GM21423 (cell line): Measurements from ENCODE around the gene CLIC6.
A peak's percentile ranks its signal among the peaks of the same experiment; 100 is the strongest.
"Not testable (repeated sequence)": the region's sequence is repeated elsewhere in the genome, so short reads cannot be mapped to it uniquely, and the experiment has no call there.

ENCODE experiments used
- ATAC-seq: cut with Tn5 transposase; IDR thresholded peaks from one replicate; pipeline ENCODE4 v1.9.1; 2021; ENCODE audit warnings: mild to moderate bottlenecking, moderate library complexity; ENCODE audit not compliant: unreplicated experiment

Gene CLIC6

GRCh38 chr21:34691390-34692032 is 22.7 kb downstream of the CLIC6 start:
- no peak for ATAC-seq

GRCh38 chr21:34692458-34693020 is 23.7 kb downstream of the CLIC6 start:
- no peak for ATAC-seq

- ATAC-seq, result no peak
These were observed 24.5 kb downstream of the CLIC6 start for GRCh38 chr21:34693192-34693810.

DNA sequence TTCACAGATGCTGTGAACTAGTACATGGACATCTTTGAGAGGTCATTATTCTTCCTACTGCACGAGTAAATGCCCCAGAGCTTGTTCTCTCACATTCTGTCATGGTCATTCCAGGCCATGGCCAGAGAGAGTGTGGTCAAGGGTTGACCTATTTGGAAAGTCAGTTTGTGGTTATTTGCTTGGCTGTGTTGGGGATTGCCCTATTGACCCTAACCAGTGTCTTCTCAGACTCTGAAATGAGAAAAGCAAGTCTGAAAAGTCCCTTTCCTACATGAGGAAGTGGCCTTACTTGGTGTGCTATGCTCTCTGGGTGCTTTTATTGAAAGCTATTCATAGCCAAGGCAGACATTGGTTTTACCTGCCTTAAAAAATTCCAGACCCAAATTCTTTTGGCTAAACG is 26.6 kb downstream of the CLIC6 start:
- peak; percentile 66 for ATAC-seq

DNA sequence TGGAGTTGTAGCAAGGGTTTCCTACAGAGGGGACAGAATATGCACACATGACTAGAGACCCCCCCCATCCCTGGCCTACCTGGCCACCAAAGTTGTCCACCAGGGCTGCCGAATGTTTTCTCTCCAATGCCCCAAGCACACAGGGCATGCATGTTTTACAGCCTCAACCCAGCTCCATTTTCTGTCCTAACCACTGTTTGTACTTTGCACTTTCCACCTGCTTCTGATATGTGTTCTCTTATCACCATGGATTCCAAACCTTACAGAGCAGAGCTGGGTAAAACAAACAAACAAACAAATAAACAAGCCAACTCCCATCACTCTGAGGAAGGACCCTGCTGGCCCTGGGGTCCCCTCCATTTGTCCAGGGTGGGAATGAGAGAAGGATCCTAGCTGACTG is 27.3 kb downstream of the CLIC6 start:
- ATAC-seq, result no peak

DNA sequence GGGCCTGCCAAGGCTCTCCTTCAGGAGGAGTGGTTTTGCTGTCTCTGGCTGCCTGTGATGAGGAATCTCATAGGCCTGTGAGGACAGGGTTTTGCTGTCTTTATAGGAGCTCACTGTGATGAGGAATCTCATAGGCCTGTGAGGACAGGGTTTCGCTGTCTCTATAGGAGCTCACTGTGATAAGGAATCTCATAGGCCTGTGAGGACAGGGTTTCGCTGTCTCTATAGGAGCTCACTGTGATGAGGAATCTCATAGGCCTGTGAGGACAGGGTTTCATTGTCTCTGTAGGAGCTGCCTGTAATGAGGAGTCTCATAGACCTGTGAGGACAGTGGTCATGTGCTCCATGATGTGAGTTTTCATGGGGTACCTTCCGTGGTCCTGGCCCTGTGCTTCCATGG is 29.0 kb downstream of the CLIC6 start:
- ATAC-seq, result no peak

GRCh38 chr21:34698270-34699015 is 29.6 kb downstream of the CLIC6 start:
- no peak for ATAC-seq

- no peak for ATAC-seq
These were observed 31.8 kb downstream of the CLIC6 start for GRCh38 chr21:34700605-34701004.

DNA sequence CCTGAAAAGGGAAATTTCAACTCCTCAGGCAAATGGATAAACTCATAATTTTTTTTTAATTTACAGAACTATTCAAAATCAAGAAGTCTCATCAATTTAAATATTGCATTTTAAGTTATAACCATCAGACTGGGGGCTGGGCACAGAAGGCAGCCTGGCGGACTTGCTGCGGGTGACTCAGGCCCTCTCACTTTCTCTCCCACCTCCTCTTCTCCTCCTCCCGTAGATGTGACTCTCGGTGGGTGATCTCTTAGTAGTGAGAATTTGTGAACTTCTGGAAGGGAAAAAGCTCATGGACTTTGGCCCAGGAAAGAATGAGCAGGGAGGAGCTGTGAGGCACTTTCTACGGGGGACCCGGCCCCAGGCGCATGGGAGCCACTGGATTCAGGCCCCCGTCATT is 32.9 kb downstream of the CLIC6 start:
- ATAC-seq, result no peak

DNA sequence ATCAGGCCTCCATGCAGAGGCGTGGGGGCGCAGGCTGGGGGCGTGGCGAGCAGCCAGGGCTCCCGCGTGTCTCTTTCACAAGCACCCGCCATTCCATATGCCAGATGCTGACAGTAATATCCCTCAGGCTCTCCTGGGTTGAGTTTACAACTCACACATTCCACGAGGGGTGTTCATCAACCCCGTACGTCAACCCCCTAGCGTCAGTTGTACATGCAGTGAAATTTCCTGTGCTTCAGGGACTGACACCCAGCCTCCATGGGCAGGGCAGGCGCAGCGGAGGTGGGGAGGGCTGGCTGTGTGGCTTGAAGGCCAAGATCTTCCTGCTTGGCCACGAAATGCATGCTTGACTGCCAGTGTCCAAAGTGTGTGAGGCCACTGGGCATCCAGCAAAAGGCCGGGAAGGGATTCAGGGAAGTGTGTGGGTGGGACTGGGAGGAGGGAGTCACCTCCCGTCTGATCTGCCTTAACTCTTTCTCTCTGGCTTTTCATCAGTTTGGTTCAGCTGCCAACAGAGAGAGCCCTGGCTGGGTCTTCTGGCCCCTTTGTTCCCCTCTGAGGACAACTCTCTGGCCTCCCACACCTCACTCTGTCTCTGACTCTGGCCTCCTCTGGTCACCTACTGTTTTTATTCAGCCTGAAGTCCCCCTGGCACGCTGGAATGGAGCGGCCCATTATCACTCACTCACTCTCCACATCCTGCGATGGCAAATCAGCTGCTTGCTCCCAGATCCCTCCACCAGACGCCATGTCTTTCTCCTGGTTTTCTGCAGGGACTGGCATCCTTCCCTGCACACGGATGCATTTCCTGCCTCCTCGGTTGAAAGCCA is 33.8 kb downstream of the CLIC6 start:
- no peak for ATAC-seq

GRCh38 chr21:34703571-34703970 is 34.8 kb downstream of the CLIC6 start:
- no peak for ATAC-seq

GRCh38 chr21:34704119-34704518 is 35.3 kb downstream of the CLIC6 start:
- no peak for ATAC-seq

- no peak for ATAC-seq
These were observed 36.2 kb downstream of the CLIC6 start for GRCh38 chr21:34705011-34705410.

DNA sequence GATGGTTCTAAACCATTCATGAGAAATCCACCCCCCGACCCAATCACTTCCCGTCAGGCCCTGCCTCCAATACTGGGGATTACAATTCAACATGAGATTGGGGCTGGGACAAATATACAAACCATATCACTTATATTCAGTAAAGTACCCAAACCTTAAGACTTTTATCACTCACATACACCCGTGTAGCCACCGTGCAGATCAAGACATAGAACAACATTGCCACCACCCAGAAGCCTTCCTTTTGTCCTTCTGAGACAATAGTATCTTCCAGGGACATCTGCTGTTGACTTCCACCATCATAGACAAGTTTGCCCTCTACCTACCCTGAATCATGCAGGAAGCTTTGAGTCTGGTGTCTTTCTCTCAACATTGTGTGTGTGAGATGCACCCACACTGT is 37.5 kb downstream of the CLIC6 start:
- ATAC-seq, result no peak

DNA sequence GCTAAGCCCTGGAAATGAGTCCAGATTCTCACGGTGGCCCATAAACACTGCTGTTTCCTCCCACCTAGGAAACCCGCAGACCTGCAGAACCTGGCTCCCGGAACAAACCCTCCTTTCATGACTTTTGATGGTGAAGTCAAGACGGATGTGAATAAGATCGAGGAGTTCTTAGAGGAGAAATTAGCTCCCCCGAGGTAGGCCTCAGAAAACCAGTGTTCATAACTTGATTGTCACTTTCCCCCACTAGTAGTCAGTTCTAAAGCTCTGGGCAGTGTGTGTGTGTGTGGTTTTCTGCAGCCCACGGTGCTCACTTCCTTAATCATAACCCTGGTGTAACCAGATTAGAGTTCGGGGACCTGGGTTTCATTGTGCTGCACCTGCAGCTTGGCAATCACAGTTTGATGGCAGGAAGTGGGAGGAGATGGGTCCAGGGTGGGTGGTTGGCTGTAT is 39.1 kb downstream of the CLIC6 start:
- ATAC-seq, result no peak

DNA sequence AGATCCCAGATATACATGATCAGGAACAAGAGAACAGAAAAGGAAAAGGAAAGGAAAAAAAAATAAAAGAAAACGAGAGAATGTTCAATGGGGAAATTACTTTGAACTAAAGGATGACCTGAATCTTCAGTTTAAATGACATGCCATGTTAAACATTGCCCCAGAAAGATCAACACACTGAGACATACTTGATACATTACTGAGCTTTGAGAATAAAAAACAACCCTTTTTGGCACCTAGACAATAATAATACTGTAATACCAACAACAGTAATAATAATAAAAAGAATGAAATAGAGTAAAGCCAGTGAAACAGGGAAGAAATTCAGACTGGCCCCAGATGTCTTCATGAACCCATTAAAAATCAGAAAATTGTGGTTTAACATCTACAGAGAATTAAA is 44.8 kb downstream of the CLIC6 start:
- no peak for ATAC-seq

DNA sequence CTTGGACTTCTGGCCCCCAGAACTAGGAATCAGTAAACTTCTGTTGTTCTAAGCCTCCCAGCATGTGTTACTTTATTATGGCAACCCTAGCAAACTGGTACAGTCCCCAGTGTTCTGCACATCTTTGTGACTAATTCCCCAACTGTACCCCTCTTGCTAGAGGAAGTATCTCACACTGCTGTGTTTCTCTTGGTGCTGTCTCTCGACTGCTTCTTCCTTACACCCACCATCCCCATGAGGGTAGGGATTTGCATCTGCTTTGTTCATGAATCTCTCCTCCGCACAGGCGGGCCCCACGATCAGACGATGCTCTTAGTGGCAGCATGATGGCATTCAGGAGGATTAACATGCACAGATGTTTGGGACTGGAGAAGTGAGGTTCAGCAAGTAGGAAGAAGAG is 46.7 kb downstream of the CLIC6 start:
- no peak for ATAC-seq

DNA sequence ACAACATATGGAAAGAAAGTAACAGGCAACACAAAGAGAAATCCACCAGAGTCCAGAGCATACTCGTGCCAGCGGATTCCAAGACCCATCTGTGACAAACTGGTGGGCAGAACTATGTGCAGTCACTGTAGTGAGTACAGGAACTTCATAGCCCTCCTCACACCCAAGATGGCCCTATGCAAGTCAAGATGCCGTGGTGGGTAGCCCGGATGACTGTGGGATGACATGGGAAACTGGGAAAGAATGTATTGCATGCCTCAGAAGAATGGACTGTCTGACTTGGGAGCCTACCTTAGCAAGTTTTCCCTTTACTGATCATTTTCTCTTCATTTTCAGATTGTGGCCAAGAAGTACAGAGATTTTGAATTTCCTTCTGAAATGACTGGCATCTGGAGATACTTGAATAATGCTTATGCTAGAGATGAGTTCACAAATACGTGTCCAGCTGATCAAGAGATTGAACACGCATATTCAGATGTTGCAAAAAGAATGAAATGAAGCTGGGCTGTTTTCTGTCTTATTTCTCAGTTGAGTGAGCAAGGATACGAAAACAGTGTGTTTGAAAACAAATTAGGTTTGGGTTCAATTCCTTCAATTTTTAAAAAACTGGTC is 47.3 kb downstream of the CLIC6 start:
- ATAC-seq, result no peak

DNA sequence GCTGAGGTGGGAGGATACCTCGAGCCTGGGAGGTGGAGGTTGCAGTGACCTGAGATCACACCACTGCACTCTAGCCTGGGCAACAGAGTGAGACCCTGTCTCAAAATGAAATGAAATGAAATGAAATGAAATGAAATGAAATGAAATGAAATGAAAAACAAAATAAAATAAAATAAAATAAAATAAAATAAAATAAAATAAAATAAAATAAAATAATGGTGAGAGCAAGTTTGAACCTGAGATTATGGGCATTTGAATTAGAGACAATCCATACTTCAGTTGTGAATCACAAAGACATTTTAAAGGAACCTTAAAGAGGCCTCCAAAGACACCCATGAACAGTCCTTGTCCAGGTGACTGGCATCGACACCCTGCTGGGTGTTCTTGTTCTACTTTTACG is 49.7 kb downstream of the CLIC6 start:
- not testable (repeated sequence) for ATAC-seq

DNA sequence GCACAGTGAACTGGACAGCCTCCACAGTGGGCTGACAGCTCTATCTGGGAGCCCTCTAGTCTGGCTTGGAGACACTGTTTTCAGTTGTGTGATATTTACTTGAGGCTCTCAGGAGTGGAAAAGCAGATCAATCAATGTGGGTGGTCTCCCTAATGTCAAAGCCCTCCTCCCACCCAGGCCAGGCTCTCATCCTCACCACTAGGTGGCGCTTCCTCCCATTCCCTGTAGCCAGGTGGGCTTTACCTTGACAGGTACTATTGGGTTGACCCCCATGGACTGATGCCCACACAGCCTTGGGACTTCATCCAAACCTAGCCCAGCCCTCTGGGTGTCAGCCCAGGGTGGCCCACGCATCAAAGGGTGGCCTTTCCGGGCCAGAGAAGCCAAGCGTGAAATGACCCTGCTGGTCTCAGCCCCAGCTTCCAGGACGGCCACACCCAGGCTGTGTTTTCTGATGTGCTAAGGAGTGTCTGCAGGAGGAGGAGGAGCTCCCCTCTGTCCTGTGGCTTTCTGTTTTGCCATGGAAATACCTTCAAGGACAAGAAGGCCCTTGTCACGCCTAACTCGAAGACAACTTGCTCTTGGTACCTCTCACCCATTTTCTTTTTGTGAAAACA is 54.0 kb downstream of the CLIC6 start:
- ATAC-seq, result no peak
